DMS53 treated with DMSO at 0.1 percent for 48 hours (cell line): ENCODE measurements around the gene HINT2.

Experiments
- DNase-seq: peaks from one replicate; lab custom pipeline; 2025; ENCODE audit not compliant: unreplicated experiment; lab: John Stamatoyannopoulos, UW

Gene HINT2

DNA sequence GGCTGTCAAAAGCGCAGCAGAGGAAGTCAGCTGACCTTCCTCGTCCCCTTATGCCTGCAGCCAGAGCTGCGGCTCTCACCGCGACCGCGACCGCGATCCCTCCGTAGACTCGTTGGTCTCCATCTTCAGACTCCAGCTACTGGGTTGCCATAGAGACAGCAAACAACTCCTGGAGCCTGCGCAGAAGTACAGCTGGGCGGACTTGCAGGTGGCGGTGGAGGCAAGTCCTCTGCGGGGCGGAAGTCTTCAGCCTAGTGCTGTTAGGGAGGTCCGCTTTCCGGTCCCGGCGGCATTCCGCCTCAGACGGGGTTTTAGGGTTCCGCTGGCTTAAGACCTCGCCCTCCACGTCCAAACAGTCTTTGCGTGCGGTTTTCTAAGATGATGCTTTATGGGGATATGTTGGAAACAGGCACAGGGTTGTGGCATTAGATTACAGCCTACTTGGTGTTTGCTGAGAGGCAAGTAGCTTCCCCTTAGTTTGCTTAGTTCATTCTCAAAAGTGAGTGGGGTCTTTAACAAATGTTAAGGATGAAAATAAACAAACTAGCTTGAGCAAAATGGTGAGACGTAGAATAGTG lies 2.7 kb downstream of the HINT2 start, which contains the start of gene SPAG8:
TSS of gene SPAG8 (minus strand) at position 238 of the 578 bp plus-strand sequence. CDS start at position 123, 115 bp downstream.
- peak; percentile 83 for DNase-seq

DNA sequence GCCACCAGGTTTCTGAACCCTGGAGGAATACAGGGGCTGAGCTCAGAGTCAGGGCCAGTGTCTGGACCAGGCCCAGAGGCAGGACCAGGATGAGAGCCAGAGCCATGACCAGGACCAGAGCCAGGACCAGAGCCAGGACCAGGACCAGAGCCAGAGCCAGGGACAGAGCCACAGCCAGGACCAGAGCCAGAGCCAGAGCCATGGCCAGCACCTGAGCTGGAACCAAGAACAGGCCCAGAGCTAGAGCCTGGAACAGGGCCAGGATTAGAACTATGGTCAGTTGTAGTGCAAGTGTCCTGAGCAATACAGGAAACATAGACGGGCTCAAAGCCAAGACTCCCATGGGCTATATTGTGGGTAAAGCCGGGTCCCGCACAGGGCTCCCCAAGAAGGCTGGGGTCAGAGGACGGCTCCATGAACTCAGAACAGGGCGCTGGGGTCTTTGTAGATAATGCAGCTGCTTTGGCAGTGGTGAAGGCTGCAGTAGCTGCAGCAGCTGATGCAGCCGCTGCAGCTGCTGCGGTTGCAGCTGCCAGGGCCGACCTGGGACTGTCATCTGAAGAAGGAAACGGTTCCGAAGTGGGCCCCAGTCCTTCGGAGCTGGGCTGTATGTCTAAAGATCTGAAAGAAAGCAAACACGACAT lies 3.3 kb downstream of the HINT2 start:
- DNase-seq = no peak

DNA sequence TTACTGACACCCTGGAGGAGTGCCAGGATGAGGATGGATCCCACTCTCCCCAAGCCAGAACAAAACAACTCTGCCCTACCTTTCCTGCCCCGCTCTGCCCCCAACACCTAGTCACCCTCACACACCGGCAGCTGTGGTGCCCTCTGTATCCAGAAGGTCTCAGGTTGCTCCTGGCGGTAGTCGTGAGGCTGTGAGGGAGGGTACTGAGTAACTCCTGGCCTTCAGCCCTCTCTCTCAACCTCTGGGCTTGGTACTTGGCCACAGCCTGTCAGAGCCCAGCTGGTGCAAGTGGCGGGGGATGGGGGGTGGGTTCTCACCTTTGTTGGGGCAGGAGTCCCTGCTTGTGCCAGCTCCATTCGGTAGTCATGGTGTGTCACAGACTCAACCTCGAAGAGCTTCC lies 4.7 kb downstream of the HINT2 start:
- DNase-seq = no peak

- DNase-seq = no peak
Observed at GRCh38 chr9:35808433-35808832, 6.4 kb downstream of the HINT2 start.

DNA sequence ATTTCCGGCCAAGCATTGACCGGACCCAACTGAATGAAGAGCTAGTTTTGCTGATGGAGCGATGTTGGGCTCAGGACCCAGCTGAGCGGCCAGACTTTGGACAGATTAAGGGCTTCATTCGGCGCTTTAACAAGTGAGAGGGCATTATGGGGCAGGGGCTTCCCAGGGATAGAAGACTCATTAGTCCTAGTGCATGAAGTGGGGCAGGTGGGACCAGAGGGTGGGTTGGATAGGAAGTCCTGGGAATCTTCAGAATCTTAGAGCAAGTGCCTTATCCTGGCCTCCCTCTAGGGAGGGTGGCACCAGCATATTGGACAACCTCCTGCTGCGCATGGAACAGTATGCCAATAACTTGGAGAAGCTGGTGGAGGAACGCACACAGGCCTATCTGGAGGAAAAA lies 8.7 kb downstream of the HINT2 start:
- no peak for DNase-seq

- no peak for DNase-seq
Observed at GRCh38 chr9:35801328-35802128, 13.3 kb downstream of the HINT2 start.

- DNase-seq = no peak
Observed at GRCh38 chr9:35800530-35800929, 14.3 kb downstream of the HINT2 start.

GRCh38 chr9:35798658-35799374 lies 16.0 kb downstream of the HINT2 start:
- peak; percentile 25 for DNase-seq

DNA sequence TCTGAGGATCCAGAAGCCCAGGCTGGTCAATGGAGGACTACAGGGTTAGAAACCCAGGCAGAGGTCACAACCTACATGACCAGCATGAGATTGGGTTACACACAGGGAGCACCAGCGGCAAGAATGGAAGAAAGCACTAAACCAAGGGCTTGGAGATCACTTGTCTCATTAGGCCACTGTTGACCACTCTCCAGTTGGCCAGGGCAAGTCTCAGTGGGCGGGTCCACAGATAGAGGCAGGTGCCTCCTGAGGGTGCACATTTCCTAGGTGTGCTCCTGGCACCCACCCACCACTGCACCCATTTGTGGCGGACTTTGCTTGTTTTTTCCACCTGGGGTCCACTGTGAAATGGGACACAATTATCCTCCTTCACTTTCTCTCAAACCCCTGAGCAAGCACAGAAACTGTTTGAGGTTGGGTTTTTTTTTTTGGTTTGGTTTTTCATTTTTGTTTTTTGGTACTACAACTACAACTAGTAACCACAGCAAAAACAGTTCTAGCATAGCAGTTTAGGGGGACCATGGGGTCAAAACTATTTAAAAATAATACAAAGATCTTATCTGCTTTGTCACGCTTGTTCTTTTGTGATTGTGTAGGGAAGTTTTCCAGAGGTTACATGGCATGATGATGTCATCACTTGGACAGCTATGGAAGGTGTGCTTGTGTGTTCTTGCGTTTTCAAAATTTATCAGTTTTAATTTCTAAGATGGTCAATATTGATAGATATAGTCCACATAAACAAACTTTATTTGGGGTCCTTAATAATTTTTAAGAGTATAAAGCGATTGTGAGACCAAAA lies 17.3 kb downstream of the HINT2 start:
- DNase-seq = no peak

- DNase-seq = no peak
Observed at GRCh38 chr9:35795695-35796094, 19.1 kb downstream of the HINT2 start.

DNA sequence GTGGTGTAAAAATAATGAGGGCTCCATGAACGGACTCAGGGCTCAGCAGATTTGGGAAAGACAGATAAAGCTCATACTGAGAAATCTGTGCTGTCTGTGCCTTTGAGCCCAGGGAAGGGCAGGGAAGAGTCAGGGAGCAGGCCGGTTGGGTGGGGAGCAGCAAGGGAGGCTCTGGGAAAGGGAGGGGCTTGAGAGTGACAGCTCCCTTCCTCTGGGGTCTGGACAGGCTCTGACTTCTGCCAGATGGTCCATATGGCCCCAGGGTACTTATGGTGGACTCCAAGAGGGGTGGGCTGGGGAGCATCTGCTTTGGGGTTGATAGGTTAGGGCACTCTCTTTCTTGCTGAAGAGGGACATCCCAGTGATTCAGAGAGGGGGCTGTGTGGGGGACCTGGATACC lies 21.4 kb downstream of the HINT2 start:
- no peak for DNase-seq

DNA sequence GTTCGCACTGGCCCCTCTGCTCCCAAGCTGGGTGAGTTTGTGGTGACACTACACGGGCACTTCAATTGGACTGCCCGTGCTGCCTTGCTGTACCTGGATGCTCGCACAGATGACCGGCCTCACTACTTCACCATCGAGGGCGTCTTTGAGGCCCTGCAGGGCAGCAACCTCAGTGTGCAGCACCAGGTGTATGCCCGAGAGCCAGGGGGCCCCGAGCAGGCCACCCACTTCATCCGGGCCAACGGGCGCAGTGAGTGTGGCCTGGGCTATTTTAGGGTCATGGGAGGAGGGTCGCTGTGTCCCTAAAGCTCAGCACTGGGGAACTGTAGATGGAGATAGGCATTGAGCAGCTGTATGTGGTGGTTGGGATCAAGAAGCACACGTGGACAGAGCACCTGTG lies 22.0 kb downstream of the HINT2 start:
- no peak for DNase-seq

DNA sequence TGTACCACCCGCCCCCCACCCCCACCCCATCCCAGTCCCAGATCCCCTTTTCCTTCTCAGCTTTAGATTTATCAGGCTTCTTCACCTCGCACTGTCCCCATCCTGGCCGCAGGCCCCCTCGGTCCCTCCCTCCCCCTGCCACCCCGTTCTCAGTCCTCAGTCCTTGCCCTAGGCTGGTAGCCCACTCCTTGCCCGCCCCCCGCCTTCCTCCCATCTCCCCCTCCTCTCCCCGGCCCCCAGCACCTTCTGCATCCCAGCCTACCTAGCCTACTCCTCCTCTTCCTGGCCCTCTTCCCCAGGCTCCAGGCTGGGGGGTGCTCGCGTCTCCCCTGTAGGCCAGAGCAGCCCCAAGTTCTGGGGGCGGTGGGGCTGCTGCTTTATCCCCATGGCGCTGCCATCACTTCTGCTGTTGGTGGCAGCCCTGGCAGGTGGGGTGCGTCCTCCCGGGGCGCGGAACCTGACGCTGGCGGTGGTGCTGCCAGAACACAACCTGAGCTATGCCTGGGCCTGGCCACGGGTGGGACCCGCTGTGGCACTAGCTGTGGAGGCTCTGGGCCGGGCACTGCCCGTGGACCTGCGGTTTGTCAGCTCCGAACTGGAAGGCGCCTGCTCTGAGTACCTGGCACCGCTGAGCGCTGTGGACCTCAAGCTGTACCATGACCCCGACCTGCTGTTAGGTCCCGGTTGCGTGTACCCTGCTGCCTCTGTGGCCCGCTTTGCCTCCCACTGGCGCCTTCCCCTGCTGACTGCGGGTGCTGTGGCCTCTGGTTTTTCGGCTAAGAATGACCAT lies 22.6 kb downstream of the HINT2 start:
- no peak for DNase-seq

DNA sequence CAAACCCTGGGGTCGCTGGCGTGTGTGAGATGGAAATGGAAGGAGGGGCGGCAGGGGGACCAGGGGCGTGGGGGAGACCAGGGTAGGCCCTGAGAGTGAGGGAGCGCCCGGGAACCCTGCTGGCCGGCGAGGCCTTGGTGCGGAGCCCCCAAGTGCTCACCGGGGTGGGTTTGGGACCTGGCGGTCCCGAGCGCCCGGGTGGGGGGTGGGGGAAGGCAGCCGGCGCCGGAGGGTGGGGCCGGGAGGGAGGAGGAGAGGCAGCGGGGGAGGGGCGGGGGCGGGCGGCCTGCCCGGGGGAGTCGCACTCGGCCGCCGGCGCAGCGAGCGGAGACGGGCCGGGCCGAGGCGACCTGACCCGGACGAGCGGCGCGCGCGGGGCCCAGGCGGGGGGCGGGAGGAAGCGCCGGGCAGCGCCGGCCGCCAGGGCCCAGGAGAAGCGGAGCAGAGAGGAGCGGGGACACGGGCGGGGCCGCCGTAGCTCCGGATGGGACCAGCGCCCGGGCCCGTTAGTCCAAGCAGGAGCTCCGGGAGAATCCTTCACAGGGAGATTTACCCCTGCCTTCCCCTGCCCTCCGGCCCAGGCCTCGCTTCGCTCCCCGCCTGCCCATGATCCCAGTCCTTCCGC lies 23.4 kb downstream of the HINT2 start, which contains the start of gene NPR2:
TSS of gene NPR2 (plus strand) at position 295 of the 625 bp plus-strand sequence. CDS start 818 bp downstream, outside the sequence.
- no peak for DNase-seq

- DNase-seq = peak; percentile 70
Observed at GRCh38 chr9:35790385-35791296, 24.2 kb downstream of the HINT2 start.

DNA sequence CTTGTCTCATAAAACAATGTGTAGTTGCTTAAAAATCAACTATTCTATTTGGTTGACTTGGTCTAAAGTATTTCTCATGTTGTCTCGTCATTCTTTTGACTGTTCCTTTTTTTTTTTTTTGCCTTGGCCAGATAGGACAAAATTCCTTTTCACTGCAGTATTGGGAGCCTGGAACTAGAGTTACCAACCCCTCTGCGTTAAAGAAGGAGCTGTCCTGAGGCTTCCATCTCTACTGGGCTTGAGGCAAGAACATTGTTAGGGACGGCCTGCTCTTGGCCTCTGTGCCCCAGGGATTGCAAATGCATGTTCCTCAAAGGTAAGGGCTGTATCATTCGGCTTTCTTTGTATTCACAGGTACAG lies 24.8 kb downstream of the HINT2 start:
- DNase-seq = no peak

DNA sequence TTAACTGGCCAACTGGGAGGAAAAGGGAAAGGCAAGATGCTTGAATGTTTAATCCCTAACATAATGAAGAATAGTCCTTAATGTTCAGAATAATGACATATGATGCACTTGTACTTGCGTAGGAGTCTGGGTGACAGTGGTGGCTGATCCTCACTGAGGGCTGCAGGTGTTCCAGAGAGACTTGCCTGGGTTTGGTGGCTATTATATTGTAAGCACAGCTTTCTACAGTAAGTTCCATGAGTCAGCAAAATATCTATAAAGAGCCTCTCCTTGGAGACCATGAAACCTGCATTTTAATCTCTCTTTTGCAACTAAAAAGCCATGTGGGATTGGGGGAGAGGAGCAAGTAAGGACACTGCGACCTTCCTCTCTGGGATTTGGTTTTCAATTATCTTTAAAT lies 25.3 kb downstream of the HINT2 start:
- DNase-seq = no peak

GRCh38 chr9:35783418-35783817 lies 31.4 kb downstream of the HINT2 start:
- no peak for DNase-seq
